Mesodermal cell (in vitro differentiated cells): ENCODE data around the gene MIGA1.
"Not testable (repeated sequence)": the region's sequence is repeated elsewhere in the genome, so short reads cannot be mapped to it uniquely, and the experiment has no call there.

Source experiments
- H3K27ac ChIP-seq: 2 replicates; pipeline ENCODE4 v1.7.0; 2013; ENCODE audit warnings: mild to moderate bottlenecking, low read depth, low read length, moderate library complexity; ENCODE audit not compliant: severe bottlenecking
- H3K36me3 ChIP-seq: 2 replicates; pipeline ENCODE4 v1.7.1; 2013; ENCODE audit warnings: mild to moderate bottlenecking, low read length, moderate library complexity; ENCODE audit not compliant: control insufficient read depth, insufficient read depth
- H3K4me1 ChIP-seq: one replicate; pipeline ENCODE4 v1.7.1; 2013; ENCODE audit warnings: mild to moderate bottlenecking, low read length; ENCODE audit not compliant: insufficient read depth, control insufficient read depth, poor library complexity, severe bottlenecking
- H3K4me3 ChIP-seq: 2 replicates; pipeline ENCODE4 v1.7.0; 2013; ENCODE audit warnings: low read length, control low read depth, mild to moderate bottlenecking; ENCODE audit not compliant: insufficient read depth, poor library complexity, severe bottlenecking; ENCODE audit errors: extremely low read depth
- H3K9me3 ChIP-seq: 2 replicates; pipeline ENCODE4 v1.7.1; 2013; ENCODE audit warnings: mild to moderate bottlenecking, low read length, moderate library complexity; ENCODE audit not compliant: control insufficient read depth
- WGBS, 2 experiments: methylation state at CpG; one replicate each; pipeline ENCODE4 v1.1.5; 2013; ENCODE audit warnings: missing lambda C conversion rate in 2 of 2; ENCODE audit not compliant: insufficient coverage in 2 of 2; 5-methylcytosine and 5-hydroxymethylcytosine counted together

The MIGA1 gene

DNA sequence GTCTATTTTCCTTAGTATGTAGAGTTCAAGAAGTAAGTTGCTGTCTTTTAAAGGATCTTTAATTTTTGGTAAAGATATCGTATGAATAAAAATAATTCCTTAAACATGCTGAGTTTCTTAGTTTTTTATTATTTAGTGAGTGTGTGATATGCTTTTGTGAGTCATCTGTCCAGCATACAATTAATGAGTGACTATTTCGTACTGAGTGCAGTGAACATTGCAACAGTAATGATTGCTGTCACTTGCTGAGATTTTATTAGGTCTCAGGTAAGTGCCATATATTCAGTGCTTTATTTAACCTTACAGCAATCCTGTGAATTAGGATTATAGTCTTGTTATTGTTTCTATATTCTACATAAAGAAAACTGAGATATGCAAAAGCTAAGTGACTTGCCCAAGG lies 22.6 kb downstream of the MIGA1 start:
- Histone ChIP-seq H3K27ac (no peak overlapping the region), H3K9me3 (no peaks in the 10 kb centered on the region), H3K4me1 (no peaks in the 10 kb centered on the region), H3K36me3 (peaks cover 11% of the 10 kb centered on the region), H3K4me3 (no peak overlapping the region)
- 83 to 100% methylated on average over 1 of the region's 2 CpGs for WGBS, 2 experiments

DNA sequence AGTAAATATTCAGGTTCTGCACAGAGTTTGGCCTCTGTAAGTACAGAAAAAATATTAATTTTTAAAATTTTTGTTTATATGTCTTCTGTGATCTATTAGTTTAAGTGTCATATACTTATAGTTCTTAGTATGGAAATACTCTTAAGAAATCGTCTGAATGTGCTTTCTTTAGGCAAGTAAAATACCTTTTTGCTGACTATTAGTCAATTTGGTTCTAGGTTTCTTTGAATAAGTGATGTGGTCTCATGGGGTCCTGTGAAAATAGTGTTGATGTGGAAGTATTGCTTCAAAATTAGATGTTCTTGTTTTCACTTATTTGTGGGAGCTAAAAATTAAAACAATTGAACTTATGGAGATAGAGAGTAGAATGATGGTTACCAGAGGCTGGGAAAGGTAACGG lies 23.9 kb downstream of the MIGA1 start:
- no peak overlapping the region for H3K4me3 ChIP-seq
- no peaks in the 10 kb centered on the region for H3K4me1 ChIP-seq
- 100% methylated on average over 1 of the region's 2 CpGs; no CpG with 5 or more reads in 1 of the 2 experiments for WGBS, 2 experiments
- no peak overlapping the region for H3K27ac ChIP-seq
- H3K9me3 ChIP-seq, result no peaks in the 10 kb centered on the region
- peaks cover 22% of the 10 kb centered on the region for H3K36me3 ChIP-seq

DNA sequence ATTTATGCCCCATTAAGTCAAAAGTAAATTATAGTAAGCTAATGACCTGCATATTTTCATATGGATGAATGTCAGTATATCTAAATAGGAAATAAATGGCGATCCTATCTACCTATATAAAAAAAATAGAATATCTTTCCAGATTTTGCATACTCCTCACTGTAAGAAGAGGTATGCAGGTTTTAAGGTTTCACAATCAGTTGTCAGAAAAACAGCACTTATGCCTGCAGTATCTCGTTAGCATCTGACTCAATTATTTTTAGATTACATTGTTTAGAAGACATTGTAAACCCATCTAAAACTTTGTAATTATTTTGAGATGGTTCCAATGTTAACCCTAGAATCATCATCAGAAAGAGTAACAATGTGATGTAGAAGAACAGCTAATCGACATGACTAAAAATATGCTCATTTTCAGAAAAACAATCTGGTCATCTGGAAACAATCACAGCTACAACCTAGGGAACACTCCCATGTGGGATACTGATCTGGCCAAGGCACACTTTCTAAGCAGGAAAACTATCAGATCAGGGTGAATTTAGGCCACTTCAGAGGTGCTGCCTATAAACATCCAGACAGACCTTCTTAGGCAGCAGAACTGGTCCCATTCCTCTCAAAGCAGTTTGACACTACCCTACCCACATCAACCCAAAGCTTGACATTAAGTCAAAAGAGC lies 30.5 kb downstream of the MIGA1 start:
- H3K27ac ChIP-seq, H3K9me3 ChIP-seq, H3K4me3 ChIP-seq, H3K4me1 ChIP-seq: not testable (repeated sequence)
- no CpG with 5 or more reads among the region's 3 CpGs for WGBS, 2 experiments
- peaks cover 36% of the 10 kb centered on the region for H3K36me3 ChIP-seq

DNA sequence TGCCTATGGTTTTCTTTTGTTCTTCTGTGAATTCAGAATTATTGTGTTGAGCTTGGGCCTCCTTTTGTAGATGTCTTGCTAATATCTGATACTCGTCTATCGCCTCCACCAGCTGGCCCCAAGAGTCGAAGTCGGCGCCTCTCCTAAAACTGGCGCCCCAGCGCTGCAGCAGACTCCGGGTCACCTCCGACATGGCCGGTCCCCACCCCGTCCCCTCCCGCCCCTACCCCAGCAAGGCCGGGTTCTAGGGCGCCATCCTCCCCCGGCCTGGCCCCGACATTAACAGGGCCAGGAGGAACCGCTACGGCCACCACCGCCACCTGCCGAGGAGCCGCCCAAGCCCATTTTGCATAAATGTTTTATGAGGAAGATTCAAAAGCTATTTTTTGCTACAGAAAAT lies 32.1 kb downstream of the MIGA1 start:
- H3K36me3 ChIP-seq, result peaks cover 36% of the 10 kb centered on the region
- WGBS, 2 experiments, result 92% methylated on average over 2 of the region's 21 CpGs; no CpG with 5 or more reads in 1 of the 2 experiments
- H3K9me3 ChIP-seq, H3K4me1 ChIP-seq, H3K4me3 ChIP-seq, H3K27ac ChIP-seq: not testable (repeated sequence)

DNA sequence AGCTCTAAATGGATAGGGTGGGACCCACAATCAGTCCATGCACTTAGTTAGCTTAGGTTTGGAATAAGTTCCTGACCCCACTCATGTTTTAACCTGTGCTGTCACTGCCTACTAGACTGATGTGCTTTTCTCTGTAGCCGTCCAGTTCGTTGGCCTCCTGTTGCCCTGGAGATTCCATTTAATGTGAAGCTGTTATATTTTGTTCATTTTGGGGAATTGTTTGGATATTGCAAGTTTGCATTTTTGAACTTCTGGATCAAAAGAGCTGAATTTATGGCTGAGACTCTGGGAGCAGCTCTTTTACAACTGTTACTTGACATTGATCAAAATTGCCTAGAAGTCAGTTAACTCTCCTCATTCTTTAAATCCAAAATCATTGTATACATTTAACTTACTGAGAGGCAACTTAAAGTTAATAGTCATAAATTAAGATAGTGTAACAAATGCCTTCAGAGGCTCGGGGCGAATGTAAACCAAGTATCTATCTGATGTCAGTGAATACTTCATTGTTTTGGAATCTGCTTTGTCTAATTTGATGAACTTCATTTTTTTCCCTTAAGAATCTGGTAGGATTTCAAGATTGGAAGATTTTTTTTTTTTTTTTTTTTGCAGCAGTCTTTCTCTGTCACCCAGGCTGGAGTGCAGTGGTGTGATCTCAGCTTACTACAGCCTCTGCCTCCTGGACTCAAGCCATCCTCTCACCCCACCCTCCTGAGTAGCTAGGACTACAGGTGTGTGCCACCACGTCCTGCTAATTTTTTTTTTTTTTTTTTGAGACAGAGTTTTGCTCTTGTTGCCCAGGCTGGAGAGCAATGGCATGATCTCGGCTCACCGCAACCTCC lies 38.1 kb downstream of the MIGA1 start:
- WGBS, 2 experiments, result 93 to 100% methylated on average over 3 of the region's 7 CpGs
- H3K9me3 ChIP-seq, result no peaks in the 10 kb centered on the region
- H3K27ac ChIP-seq, result no peak overlapping the region
- H3K36me3 ChIP-seq, result peaks cover 23% of the 10 kb centered on the region
- no peaks in the 10 kb centered on the region for H3K4me1 ChIP-seq
- H3K4me3 ChIP-seq, result no peak overlapping the region

DNA sequence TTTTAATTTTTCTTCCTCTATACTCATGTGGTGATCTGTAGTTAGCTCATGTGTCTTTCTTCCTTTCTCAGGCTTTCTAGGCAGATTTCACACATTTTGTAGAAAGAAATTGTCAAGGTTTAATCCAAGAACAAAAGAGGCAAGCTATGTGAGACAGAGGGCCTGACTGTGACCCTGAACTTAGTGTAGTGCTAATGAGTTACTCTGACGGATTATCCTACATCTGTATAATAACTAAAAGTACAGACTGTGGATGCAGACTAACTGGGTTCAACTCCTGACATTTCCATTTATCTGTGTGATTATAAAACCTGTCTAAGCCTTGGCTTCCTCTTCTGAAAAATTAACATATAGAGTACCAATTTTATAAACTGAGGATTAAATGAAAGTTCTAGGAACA lies 40.7 kb downstream of the MIGA1 start:
- no CpG with 5 or more reads among the region's 1 CpG for WGBS, 2 experiments

DNA sequence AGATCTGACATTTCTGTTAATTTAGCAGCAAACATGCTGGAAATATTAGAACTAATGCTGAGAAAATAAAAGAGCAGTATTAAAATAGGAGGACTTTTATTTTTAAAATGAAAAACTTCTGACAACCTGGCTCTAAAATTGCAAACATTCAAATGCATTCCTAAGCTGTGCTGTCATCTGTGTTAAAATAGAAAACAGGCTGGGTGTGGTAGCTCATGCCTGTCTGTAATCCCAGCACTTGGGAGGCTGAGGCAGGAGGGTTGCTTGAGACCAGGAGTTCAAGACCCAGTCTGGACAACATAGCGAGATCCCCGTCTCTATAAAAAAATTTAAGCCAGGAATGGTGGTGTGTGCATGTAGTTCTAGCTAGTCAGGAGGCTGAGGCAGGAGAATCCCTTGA lies 44.6 kb downstream of the MIGA1 start:
- Histone ChIP-seq H3K9me3 (no peaks in the 10 kb centered on the region), H3K36me3 (peaks cover 12% of the 10 kb centered on the region), H3K27ac (no peak overlapping the region), H3K4me1 (no peaks in the 10 kb centered on the region), H3K4me3 (no peak overlapping the region)
- WGBS, 2 experiments, result 75 to 88% methylated on average over 2 of the region's 2 CpGs

More for the DNA sequence above, 40.7 kb downstream of the MIGA1 start:
- no peaks in the 10 kb centered on the region for H3K9me3 ChIP-seq
- peaks cover 11% of the 10 kb centered on the region for H3K36me3 ChIP-seq
- H3K4me3 ChIP-seq, result no peak overlapping the region
- no peaks in the 10 kb centered on the region for H3K4me1 ChIP-seq
- H3K27ac ChIP-seq, result no peak overlapping the region

DNA sequence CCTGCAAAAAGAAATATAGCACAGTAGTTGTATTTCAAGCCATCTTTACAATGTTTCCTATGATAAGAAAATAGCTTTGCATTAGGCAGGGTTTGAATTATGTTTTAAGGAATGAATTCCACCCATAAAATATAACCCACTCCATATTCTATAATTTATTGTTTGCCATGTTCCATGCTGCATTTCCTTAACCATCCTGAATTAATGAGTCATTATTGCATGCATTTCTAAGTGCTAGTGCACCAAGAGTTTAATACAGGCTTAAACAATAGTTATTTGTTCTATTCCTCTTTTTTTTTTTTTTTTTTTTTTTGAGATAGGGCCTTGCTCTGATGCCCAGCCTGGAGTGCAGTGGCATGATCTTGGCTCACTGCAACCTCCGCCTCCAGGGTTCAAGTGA lies 45.2 kb downstream of the MIGA1 start:
- Histone ChIP-seq H3K4me3 (no peak overlapping the region), H3K9me3 (no peaks in the 10 kb centered on the region), H3K36me3 (peaks cover 9% of the 10 kb centered on the region), H3K4me1 (no peaks in the 10 kb centered on the region), H3K27ac (no peak overlapping the region)
- WGBS, 2 experiments, result 100% methylated on average over 1 of the region's 1 CpG

DNA sequence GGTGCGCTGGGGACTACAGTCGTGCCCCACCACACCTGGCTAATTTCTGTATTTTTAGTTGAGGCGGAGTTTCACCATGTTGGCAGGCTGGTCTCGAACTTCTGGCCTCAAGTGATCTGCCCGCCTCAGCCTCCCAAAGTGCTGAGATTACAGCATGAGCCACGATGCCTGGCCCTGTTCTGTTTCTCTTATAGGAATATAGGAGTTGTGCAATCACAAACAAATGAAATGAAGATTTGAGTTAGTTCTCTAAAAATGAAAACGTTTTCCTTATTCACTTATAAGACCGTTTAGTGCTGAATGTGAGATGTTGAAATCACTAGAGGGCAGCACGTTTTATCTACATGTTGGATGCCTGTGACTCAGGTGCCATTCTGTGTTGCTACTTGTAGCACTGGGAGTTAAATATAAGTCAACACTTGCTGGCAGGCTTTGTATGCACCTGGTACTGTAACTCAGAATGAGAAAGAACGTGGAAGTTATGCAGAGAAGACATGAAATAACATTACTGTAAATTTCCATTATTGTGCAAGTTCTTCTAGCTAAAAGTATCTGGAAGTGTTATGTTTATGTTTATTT lies 45.8 kb downstream of the MIGA1 start:
- H3K4me3 ChIP-seq, result no peak overlapping the region
- H3K9me3 ChIP-seq, result no peaks in the 10 kb centered on the region
- H3K4me1 ChIP-seq, result no peaks in the 10 kb centered on the region
- H3K27ac ChIP-seq, result no peak overlapping the region
- H3K36me3 ChIP-seq, result peaks cover 7% of the 10 kb centered on the region
- 74 to 85% methylated on average over 5 to 9 of the region's 10 CpGs for WGBS, 2 experiments

DNA sequence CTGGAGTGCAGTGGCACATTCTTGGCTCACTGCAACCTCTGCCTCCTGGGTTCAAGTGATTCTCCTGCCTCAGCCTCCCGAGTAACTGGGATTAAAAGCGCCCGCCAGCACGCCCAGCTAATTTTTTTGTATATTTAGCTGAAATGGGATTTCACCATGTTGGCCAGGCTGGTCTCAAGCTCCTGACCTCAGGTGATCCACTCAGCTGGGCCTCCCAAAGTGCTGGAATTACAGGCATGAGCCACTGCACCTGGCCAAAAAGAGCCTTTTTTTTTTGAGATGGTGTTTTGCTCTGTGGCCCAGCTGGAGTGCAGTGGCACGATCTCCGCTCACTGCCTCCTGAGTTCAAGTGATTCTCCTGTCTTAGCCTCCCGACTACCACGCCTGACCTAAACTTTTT lies 47.4 kb downstream of the MIGA1 start:
- H3K9me3 ChIP-seq, H3K36me3 ChIP-seq, H3K4me1 ChIP-seq, H3K27ac ChIP-seq, H3K4me3 ChIP-seq: not testable (repeated sequence)
- WGBS, 2 experiments, result 93 to 100% methylated on average over 6 to 7 of the region's 8 CpGs

DNA sequence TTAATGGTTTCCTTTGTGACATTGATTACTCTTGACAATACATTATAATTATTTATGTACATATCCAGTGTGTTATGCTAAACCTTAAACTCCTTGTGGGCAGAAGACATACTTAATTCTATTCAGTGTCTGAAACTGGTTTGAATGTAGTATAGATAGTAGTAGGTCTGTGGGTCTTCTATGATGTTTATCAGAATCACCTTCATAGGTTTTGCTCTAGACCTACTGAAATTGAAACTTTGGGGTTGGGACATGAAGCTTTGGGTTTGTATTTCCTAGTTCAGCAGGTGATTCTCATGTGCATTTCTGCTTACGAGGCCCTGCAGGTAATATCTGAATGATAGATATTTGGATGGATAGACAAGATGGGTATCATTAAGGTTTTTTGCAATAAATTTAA lies 48.6 kb downstream of the MIGA1 start:
- Histone ChIP-seq H3K9me3 (no peaks in the 10 kb centered on the region), H3K36me3 (peaks cover 7% of the 10 kb centered on the region), H3K4me1 (no peaks in the 10 kb centered on the region), H3K27ac (no peak overlapping the region), H3K4me3 (no peak overlapping the region)
- WGBS, 2 experiments, result 100% methylated on average over 1 of the region's 1 CpG; no CpG with 5 or more reads in 1 of the 2 experiments
